DMS153 treated with DMSO at 0.1 percent for 48 hours (cell line): ENCODE data around the gene TSPAN33.
A peak's percentile ranks its signal among the peaks of the same experiment; 100 is the strongest.

Experiments used
- DNase-seq: peaks from one replicate; lab custom pipeline; 2025; ENCODE audit not compliant: unreplicated experiment; lab: John Stamatoyannopoulos, UW

Gene TSPAN33

DNA sequence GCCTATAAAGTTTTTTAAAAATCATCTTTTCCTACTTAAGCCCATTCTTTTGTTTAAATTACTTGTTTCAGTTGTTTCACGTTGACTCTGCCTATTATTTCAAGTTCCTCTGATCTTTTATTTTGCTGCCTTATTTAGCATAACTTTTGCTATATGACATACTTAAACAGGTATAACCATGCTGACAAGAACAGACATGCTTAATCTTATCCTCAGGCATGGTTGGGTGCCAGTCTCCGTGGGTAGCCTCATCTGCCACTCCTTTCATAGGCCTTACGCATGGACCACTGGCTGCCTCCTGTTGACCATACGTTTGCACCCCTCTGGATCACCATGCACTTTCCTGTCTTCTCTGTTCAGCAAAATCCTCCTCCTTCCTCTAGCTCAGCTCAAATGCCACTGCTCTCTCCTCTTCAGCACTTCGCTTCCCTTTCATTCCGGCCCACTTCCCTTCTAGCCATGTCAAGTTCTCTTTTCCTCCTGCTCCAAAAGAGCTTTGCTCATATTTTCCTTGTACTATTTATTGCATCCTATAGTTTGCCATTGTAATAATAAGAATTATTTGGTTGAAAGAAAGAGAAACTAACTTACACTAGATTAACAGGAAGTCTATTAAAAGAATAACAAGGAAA, 10.0 kb upstream of the TSPAN33 start:
- DNase-seq: no peak

DNA sequence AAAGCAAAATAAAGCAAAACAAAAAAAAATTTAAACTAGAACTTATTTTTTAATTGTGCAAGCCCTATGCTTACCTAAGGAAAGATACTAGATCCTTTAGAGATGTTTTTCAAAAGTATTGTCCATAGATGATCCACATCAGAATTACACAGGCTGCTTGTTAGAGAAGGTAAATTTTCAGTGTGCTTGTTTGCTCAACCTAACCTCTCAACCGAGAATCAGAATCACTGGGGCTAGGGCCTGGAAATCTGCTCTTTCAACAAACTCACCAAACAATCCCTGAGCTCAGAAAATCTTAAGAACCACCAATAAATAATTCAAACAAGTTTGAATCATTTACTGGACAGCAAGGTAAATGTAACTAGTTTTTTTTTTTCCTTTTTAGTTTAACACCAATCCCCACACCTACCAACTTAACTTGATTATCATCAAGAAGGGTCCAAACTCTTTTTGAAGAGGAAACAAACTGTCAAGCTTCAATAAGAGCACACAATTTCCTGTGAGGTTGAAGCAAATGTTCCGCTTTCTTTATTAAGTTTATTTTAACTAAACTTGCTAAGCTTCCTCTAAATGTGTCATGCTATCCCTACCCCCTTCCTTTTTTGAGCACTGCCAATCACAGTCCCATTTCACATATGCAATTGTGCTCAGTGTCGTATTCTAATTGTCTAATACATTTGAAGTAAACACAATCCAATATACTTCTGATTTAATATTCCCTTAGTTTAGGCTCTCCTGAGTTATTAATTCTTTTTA, 7.4 kb upstream of the TSPAN33 start:
- DNase-seq: no peak

DNA sequence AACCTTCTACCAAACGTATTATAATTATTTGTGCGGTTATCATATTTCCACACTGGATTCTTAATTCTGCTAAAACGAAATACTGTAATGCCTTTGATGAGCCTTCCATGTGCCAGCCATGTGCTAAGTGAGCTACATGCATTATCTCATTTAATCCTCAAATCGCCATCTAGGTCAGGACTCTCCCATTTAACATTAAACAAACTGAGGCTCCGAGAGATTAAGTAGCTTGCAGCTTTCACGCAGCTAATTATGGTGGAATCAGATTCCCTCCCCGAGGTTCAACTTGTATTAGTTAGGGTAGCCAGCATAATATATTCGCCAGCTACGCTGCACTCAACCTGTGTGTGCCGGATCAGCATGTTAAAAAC, 798 bp upstream of the TSPAN33 start:
- DNase-seq: no peak

DNA sequence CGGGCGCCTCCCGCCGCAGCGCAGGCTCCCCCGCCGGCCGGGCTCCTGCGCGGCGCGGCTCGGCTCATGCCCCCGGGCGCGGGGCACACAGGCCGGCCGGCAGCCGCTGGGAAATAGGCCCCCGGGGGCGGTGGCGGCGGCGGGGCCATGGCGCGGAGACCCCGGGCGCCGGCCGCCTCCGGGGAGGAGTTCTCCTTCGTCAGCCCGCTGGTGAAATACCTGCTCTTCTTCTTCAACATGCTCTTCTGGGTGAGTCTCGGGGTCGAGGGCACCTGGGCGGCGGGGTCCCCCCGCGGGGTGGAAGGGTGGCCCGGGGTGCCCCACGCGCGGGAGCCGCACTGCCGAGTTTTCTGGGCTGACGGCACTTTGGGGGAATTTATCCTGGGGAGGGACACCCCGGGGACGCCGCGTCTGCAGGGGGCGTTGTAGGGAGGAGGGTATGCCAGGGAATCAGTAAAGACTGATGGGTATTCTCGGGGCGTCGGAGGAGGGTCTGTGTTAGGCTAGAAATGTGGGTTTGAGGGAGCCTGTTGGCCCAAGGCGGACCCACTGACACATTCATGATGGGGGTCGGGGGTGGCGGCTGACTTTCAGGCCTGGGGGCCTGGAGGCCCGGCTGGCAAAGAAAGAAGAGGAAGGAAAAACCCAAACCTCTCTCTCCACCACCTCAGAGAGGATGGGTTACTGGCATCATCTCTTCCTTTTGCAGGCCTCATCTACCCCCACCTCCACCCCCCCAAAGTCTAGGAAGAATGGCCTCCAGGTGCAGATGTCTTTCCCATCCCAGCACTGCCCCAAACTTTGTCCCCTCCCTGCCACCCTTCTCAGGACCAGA, 544 bp downstream of the TSPAN33 start:
- DNase-seq: no peak

DNA sequence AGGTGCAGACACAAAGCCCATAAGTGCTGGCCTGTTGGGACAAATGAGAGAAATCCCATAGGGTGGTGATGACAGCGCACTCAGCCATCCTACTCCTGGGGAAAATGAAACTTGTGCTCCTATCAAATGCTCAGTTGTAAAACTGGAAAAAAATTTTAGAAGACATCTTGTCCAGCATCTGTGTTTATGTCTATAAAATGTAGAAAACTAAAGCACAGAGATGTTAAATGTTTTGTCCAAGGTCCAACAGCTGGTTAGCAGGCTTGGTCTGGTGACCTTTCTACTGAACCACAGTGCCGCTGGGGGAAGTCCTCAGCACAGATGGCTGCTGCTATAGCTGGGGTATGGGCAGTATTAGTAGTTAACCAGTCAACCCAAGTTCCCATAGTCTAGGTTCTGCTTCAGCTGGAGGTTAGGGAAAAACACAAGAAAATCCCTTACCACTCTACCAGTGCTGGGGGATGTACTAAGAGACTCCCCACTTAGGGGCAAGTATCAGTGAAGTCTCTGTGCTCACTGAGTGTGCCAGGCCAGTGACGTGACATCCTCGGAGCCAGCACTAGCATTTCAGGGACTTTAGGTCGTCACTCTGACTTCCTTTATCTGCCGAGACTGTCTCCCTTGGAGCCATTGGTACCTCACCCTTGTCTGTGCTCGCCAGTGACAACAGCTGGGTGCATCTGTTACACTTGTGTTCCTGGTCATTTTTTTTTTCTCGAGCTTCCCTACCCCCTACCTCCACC, 1.9 kb downstream of the TSPAN33 start:
- no peak for DNase-seq

DNA sequence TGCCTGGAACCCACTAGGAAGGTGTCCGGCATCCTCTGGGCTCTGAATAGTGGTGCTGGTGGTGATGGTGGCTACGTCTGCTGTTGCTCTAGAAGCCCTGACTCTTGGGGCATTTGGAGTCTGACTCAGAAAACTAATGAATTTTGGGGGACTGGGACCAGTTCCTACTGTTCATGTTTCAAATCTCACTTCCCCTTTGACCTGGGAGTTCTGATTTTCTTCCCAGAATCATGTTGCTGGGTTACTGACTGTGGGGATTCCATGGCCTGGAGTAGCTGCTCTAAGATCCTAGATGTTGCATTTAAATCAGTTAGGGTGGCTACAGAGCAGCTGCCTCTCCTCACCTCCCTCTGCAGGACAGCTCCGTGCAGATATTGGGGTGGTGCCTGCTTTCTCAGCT, 3.2 kb downstream of the TSPAN33 start:
- DNase-seq: no peak

DNA sequence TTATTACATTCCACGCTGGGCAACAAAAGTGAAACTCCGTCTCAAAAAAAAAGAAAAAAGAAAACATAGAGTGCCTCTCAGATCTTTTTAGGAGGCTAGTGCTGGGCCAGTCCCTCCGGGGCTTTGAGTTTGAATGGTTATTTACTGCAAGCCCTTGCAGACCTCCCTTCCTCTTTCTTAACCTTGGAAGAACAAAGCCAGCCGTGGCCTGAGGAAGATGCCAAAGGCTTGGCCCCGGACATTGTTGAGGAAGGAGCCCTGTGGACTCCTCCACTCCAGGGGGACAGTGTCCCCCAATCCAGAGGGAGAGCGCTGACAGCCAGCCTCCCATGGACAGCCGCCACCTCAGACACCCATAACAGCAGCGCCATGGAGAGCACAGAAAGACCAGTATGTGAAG, 5.0 kb downstream of the TSPAN33 start:
- DNase-seq: no peak

DNA sequence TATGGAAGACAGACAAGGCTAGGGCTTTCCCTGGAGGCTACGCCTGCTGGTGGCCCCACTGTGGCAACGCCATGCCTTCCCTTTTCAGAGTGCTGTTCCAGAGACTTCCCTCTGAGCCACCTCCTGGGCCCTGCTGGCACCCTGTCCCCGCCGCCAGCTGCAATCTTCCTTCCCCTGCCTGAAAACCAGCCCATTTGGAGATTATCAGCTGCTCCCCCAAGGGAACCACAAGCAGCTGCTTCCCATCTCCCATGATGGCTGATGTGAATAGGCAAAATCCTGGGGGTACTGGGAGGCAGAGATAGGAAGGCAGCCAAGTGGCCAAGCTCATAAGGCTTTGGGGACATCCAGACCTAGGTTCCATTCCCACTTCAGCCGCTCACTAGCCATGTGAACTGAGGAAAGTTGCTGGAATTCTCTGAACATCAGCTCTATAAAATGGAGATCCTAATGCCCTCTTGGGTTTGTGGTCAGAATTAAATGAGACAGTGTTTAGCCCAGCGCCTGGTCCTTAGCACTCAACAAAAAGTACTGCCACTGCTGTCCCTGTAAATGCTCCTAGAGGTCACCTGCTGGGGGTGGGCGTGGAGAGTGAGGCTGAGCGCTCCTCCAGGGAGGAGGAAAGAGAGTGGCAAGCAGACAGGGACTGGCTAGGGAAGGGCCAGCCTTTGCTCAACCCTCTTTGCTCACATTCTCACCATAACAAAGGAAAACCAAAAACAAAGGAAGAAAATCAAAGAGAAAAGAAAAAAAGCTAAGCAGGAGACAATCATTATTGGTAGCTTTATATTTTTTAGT, 5.9 kb downstream of the TSPAN33 start:
- DNase-seq: no peak

DNA sequence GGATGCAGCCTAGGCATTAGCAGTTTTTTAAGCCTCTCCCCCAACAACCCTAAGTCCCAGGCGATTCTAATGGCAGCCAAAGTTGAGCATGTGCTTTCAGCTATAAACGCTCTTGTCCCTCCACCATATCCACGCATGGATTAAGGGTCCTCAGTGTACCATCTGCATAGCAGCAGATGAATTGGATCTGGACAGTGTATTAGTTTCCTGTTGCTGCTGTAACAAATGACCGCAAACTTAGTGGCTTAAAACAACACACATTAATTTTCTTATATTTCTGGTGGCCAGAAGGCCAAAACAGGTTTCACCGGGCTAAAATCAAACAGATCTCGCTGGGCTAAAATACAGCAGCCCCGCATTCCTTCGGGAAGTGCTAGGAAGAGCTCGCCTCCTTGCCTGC, 13.1 kb downstream of the TSPAN33 start:
- DNase-seq: no peak

DNA sequence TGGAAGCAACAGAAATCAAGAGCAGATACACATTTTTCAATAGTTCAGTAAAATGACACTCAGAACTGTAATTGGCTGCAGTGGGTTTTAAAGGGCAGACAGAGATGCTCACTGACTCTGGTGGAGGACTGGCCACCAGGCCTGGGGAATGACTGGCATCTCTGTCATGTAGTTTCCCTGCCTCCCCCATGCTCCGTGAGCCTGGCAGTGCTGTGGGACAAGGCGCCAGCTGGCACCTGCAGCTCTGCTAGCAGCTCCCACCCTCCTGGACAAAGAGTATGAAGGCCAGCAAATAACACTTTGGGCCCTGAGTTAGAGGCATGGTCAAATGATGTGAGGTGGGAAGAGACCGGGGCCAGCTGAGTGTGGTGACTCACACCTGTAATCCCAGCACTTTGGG, 15.0 kb downstream of the TSPAN33 start:
- DNase-seq: no peak

DNA sequence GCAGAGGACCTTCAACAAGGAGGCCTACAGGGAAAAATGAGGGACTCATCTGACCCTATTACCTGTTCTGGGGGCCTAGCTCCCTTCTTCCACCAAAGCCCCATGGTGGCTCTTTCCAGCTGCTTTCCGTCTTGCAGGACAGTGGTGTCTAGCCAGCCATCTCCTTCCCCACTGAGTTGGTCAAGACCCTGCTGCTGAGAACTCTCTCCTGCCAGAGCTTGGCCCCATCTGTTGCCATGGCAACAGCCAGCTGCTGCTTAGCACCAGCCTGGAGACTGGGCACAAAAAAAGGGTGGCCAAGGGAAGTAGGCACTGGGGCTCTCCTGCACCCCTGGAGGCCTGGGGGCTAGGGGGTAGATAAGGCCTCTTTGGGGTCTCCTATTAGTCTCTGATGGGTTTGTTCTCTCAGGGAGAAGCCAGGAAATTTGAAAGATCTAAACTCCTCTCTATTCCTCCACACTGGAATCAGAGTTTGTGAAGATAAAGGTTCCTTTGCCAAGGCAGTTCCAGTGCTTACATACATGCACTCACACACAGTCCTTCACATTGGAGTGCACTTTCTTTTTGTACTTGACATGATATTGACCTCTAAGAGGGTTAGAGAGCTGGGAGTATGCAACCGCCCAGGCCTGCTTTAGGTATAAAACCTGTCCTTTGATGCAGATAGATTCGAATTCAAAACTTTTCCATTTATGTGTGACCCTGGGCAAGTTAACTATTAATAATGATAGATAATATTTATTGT, 15.8 kb downstream of the TSPAN33 start:
- no peak for DNase-seq

DNA sequence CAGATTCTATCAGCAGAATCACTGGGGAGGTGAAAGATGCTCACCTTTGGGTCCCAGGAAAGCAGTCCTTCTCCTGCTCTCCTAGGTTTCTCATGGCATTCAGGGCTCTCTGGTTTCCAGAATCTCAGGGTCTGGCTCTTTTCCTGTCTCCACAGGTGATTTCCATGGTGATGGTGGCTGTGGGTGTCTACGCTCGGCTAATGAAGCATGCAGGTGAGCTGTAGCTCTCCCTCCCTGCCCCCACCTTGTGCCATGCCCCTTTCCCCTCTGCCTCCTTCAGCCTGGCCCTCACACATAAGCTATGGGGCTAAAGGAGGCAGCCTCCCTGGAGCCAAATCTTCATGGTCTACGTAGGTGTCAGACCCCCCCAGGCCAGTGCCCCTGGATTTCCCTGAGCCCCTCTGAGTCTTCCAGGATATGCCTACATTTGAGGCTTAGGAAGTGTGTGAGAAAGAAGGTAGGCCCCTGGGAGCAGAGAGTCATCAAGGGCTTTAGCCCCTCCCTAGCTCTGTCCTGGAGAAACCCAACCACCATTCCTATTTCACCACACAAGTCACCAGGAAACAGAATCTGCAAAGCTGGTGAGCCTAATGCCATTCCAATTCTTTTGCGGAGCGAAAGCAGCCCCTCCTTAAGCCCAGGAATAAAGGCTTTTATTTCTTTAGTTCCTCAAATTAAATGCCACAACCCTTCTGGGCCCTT, 17.2 kb downstream of the TSPAN33 start:
- DNase-seq: no peak

DNA sequence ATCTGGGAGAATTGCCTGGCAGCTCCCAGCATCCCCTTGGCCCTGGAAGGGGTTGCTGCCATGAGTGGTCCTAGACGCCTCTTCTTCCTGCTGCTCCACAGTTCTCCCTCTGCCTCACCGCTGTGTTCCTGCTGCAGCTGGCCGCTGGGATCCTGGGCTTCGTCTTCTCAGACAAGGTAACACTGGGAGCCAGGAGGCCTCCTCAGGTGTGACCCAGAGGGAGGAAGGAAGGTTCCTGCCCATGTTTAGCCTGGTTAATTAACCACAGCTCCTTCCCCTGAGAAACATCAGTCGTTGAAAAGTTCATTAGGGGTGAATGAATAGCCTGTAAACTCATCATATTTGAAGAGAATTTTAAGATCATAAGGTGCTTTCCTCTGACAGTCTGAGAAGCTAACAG, 18.2 kb downstream of the TSPAN33 start:
- no peak for DNase-seq

DNA sequence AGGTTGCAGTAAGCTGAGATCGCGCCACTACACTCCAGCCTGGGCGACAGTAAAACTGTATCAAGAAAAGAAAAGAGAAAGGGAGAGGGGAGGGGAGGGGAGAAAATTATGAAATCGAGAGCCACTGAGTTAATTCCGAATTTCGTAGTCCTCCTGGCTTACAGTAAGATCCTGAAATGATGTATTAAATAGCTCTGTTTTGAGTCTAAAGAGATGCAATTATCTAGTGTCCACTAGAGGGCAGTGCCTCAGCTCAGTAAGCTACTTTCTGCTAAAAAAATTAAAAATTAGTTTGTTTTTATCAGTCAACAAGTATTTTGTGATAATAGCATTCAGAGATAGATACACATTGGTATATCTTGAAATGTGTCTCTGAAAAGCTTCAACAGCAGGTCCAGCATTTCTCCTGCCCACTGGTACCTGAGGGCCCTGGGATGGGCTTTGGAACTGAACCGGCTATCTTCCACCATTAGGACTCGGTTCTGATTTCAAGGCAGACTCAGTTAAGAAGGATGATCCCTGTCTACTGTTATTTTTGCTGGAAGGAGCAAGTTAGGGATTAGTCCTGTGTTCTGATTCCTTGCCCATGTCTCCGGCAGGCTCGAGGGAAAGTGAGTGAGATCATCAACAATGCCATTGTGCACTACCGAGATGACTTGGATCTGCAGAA, 19.5 kb downstream of the TSPAN33 start:
- DNase-seq: peak; percentile 35

DNA sequence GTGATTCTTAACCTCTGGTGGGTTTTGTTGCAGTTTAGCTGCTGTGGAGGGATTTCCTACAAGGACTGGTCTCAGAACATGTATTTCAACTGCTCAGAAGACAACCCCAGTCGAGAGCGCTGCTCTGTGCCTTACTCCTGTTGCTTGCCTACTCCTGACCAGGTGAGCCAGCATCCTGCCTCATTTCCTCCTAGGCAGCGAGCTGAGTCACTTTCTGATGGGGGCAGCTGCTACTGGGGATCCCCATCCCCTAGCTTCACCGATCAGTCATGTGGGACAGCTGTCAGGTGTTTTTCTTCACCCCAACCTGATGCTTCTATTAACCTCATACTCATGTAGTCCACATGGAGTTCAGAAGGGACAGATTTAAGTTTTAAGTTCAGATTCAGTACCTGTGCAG, 22.2 kb downstream of the TSPAN33 start:
- no peak for DNase-seq

DNA sequence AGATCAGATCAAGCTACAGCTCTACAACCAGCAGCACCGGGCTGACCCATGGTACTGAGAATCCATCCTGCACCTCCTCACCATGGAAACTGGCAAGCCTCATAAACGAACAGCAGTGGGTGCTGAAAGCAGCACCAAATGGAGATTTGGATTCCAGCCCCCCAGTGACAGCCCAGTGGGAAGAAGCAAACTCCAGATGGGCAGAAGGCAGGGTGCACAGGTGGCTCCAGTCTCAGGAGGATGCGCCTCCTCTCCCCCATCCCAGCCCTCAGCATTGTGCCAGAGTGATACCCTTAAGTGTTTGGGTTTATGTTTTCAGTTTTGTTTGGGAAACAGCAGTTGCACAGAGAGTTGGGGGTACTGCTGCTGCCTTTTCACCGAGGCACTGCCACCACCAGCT, 23.3 kb downstream of the TSPAN33 start:
- no peak for DNase-seq

DNA sequence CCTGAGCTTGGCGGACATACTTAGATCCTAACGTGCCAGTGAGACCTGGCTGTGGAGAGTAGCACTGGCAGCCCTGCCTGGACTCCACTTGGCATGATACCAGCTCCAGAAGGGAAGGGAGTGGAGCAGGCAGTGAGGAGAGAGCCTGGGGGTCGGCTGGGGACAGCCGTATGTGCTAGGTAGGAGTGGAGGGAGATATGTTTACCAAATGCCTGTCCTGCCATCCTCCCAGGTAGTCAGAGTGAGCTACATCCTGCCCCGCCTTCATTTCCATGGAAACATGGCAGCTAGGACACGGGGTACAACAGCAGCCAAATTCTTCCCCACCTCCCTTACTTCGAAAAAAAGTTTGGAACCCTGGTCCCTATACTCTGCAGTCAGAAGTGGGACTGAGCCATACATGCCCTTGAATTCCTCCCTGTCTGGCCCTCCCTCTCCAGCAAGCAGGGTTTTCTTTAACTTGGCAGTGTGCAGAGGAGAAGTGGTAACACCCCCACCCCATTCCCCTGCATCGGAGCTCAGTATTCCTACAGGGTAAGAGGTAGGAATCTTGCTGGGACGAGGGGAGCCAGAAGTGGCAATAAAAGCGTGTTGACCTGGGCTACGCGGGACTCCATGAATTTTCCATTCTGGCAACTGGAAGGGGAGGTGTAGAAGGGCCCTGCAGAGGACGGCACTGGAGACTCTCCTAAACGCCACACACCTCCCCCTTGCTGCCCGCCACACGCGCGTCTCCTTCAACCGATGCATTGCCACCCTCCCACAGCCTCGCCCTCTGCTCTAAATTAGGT, 23.9 kb downstream of the TSPAN33 start:
- DNase-seq: peak; percentile 25

DNA sequence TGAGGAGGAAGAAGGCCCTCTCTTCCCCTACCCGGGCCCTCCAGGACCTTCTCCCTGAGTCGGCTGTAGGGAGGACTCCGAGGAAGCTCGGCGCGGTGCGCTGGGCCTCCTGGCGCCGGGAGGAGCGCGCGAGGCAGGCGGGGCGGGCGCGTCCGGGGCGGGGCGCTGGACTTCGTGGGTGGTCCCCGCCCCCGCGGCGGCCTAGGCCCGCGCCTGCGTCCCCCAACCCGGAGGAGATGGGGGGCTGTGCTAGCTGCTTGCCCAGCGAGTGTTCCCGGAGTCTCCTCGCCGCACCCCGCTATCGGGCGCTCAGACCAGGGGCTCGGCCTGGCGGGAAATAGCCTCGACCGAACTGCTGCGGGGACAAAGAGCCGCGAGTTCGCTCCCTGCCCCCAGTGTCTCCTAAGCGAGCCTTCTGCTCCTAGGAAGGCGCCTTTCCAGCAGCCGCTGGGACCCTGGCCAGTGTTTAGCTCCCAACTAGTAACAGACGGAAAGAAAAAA, 24.7 kb downstream of the TSPAN33 start:
- peak; percentile 30 for DNase-seq
